Transverse colon (tissue), 4 donors: ENCODE measurements around the gene PRSS50.

ENCODE experiments used
- POLR2A ChIP-seq: fragments of 450-650 bp; IDR thresholded peaks from one replicate; pipeline ENCODE4 v1.6.1; 2016; ENCODE audit warnings: antibody characterized with exemption, mild to moderate bottlenecking, moderate library complexity
- POLR2AphosphoS5 ChIP-seq, 3 donors: sonication (generic); formaldehyde crosslinking; IDR thresholded peaks; one replicate each; pipeline ENCODE4 v1.6.1; 2016; ENCODE audit warnings: antibody characterized with exemption in 3 of 3
- TF ChIP-seq, protein P1 (sequence below), 5 experiments: fragments of 200-600 bp in 3 of 5; fragments of 450-650 bp in 2 of 5; sonication (generic) in 3 of 5; IDR thresholded peaks; 1 replicate in 2 of 5; 2 replicates in 3 of 5; pipeline ENCODE4 v1.5.1; 2016 to 2017; ENCODE audit warnings: antibody characterized with exemption in 5 of 5, inconsistent platforms in 3 of 5, mild to moderate bottlenecking in 2 of 5, moderate library complexity in 1 of 5

- TF ChIP-seq, protein P1, sequence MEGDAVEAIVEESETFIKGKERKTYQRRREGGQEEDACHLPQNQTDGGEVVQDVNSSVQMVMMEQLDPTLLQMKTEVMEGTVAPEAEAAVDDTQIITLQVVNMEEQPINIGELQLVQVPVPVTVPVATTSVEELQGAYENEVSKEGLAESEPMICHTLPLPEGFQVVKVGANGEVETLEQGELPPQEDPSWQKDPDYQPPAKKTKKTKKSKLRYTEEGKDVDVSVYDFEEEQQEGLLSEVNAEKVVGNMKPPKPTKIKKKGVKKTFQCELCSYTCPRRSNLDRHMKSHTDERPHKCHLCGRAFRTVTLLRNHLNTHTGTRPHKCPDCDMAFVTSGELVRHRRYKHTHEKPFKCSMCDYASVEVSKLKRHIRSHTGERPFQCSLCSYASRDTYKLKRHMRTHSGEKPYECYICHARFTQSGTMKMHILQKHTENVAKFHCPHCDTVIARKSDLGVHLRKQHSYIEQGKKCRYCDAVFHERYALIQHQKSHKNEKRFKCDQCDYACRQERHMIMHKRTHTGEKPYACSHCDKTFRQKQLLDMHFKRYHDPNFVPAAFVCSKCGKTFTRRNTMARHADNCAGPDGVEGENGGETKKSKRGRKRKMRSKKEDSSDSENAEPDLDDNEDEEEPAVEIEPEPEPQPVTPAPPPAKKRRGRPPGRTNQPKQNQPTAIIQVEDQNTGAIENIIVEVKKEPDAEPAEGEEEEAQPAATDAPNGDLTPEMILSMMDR (IDR thresholded peaks at IDR 0.05): no peak
- TF ChIP-seq POLR2A (no peak), POLR2AphosphoS5 (IDR thresholded peaks at IDR 0.05) (no peak)
Measured at GRCh38 chr3:46664188-46664970, 53.3 kb downstream of the PRSS50 start.
